Coronary artery (tissue), 2 donors: ENCODE measurements around the gene CA5A.

Source experiments
- DNase-seq: peaks from one replicate; pipeline ENCODE4 v3.0.0-alpha.2; 2017; ENCODE audit warnings: low spot score
- H3K27ac ChIP-seq, 2 donors: fragments of 200-600 bp; sonication (generic); one replicate each; pipeline ENCODE4 v1.5.1; 2016 to 2019
- H3K4me3 ChIP-seq: fragments of 200-600 bp; sonication (generic); 2 replicates; pipeline ENCODE4 v1.5.1; 2016; ENCODE audit warnings: mild to moderate bottlenecking, moderate library complexity
- CTCF ChIP-seq: fragments of 200-600 bp; sonication (generic); IDR thresholded peaks from one replicate; pipeline ENCODE4 v1.5.1; 2019; ENCODE audit warnings: antibody characterized with exemption

CA5A gene

GRCh38 chr16:87847785-87848675 lies 88.3 kb downstream of the CA5A start:
- no peak overlapping the region for H3K27ac ChIP-seq
- H3K4me3 ChIP-seq, result no peak overlapping the region
- no peak for DNase-seq
- TF ChIP-seq CTCF, result no peak

GRCh38 chr16:87847467-87847784 lies 88.9 kb downstream of the CA5A start:
- DNase-seq, result no peak
- no peak overlapping the region for H3K27ac ChIP-seq
- no peak overlapping the region for H3K4me3 ChIP-seq
- no peak for TF ChIP-seq CTCF

- H3K4me3 ChIP-seq, result no peak overlapping the region
- no peak for TF ChIP-seq CTCF
- no peak for DNase-seq
- no peak overlapping the region for H3K27ac ChIP-seq
Measured at GRCh38 chr16:87846705-87847466, 89.4 kb downstream of the CA5A start.

- H3K4me3 ChIP-seq, result no peak overlapping the region
- H3K27ac ChIP-seq, result no peak overlapping the region
- no peak for TF ChIP-seq CTCF
Measured at GRCh38 chr16:87845807-87846619, 90.3 kb downstream of the CA5A start.

GRCh38 chr16:87845213-87845612 lies 91.1 kb downstream of the CA5A start:
- TF ChIP-seq CTCF, result no peak
- no peak for DNase-seq
- no peak overlapping the region for H3K27ac ChIP-seq
- no peak overlapping the region for H3K4me3 ChIP-seq

More at GRCh38 chr16:87845807-87846619, 90.3 kb downstream of the CA5A start:
- DNase-seq, result no peak

GRCh38 chr16:87844809-87845208 lies 91.5 kb downstream of the CA5A start:
- no peak for DNase-seq
- no peak overlapping the region for H3K4me3 ChIP-seq
- no peak for TF ChIP-seq CTCF
- H3K27ac ChIP-seq, result no peak overlapping the region
